Measurements from ENCODE around the gene PGM2L1.
A peak's percentile ranks its signal among the peaks of the same experiment; 100 is the strongest.
"Not testable (repeated sequence)": the region's sequence is repeated elsewhere in the genome, so short reads cannot be mapped to it uniquely, and the experiment has no call there.

PGM2L1 gene

DNA sequence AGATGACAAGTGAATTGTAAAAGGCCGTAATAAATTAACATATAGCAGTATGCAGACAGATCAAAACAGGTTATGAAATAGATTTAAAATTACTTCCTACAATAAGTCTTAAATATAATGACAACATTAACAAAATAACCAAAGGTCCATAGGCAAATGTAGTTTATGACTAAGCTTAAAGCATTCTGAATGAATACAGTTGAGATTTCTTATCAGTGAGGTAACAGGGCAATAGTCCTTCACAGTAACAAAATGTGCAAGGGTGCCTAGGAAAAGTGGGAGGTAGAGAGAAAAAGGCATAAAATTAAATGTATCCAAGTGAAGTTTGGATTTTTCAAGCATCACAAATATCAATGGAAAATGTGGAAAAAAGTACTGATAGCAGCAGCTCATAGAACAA lies 65.9 kb downstream of the PGM2L1 start:
- peak; percentile 48 for DNase-seq

DNA sequence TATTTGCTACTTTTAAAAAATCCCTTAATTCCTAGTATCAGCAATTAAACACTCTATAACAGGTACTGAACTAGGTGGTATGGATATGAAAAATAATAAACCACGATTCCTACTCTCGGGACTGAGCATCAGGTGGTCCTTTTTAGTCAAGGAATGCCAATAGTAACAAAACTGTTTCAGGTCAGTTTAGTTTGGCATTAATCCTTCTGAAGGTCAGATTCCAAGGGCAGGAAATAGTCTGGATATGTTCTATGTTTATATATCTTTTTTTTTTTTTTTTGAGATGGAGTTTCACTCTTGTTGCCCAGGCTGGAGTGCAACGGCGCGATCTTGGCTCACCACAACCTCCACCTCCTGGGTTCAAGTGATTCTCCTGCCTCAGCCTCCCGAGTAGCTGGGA lies 67.2 kb downstream of the PGM2L1 start:
- not testable (repeated sequence) for DNase-seq

DNA sequence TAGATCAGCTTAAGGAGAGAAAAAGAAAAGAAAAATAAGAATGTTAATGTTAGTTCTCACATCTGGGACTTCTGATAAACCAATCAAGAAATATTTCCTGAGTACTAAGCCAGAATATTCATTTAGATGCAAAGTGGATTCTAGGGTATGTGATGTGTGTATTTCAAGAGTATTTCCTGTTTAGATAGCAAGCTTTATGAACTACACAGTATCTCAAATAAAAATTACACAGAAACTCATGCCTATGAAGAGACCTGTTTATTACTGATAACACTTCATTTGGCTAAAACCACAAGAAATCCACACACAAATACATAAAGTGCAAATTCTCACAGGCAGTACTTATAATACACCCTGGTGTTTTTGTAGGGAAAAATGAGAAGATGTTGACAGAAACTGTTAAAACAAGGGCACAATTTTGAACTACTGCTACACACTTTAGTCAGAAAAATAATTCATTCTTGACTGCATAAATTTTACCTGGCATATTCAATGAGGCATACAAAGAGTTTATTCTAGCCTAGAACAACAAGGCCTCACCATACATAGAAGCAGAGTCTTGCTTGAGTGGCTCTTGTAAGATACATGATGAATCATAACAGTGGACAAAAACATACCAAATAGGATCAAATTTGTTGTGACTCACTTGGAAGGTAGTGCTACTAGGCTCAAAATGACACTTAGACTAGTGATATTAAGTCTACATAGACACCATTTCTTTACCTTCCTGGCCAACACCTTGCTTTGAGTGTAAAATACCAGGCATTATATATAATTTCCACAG lies 68.0 kb downstream of the PGM2L1 start:
- DNase-seq, result peak; percentile 90

DNA sequence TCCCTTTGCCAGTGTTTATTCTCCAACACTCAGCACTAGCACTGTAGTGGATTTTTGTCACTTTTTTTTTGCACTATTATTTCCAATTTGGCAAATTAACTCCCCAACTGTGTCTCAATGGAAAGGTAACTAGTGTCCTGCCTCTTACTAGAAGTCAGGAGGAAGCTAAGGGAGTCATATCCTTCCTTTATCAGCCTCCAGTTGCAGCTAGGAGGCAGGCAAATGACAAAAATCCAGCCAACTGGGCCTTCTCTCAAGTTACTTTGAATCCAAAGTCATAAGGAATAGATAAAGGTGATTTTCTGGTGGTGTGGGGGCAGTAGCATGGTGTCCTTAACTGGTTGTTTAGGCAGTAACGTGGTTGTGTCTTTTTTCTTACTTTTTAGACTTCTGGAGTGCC lies 71.2 kb downstream of the PGM2L1 start:
- peak; percentile 46 for DNase-seq

DNA sequence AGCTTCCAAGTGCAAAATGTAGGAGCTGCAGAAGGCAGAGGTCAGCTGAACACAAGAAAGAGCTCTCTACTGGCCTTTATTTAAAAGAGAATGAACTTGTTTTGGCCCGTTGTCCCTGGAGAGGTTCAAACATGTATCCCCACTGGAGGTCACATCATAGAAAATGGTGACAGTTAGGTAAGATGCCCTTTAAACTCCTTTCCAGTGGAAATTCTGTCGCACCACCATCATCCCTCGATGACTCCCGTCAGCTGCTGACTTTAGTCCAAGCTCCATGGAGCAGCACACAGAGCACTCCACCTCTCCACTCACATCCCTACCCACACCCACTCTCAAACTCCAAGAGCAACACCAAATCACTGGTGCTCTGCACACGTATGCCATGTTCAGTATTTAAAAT lies 71.6 kb downstream of the PGM2L1 start:
- no peak for DNase-seq

DNA sequence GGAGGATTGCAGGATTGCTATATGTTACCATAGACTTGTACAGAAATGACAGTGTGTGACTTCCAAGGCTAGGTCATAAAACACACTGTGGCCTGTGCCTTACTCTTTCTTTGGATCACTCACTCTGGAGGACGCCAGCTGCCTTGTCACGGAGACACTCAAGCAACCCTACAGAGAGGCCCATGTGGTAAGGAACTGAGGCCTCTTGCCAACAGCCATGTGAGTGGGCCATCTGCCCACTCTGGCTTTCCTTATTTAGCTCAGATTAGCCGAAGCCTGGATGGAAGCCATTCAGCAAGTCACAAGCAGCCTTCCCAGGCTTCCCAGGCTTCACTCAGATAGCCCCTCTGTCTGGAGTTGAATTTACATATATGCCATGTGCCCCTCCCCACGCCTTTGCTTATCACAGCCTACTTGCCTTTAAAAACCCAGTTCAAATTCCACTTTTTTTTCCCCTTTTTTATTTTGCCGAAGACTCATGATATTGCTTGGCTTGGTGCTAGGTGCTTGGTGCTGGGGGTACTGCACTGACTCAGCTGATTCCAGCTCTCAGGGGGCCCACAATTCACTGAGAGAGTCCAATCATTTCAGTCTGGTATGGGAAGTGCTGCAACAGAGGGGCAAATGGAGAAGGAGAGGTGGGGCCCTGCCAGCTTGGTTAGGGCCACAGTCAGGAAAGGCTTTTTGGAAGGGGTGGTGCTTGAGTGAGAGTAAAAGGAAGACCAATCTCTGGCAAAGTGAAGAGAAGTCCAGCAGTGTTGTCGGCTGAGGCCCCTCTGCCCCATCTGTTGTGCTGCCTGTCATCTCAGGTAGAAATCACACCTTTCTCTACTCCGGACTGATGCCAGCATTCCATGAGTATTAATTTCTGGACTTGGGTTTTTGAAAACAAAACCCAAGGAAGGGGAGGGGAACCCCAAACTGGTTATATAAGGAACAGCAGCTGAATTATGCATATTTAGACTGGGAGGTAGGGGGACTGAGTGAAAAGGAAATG lies 72.3 kb downstream of the PGM2L1 start:
- no peak for DNase-seq

DNA sequence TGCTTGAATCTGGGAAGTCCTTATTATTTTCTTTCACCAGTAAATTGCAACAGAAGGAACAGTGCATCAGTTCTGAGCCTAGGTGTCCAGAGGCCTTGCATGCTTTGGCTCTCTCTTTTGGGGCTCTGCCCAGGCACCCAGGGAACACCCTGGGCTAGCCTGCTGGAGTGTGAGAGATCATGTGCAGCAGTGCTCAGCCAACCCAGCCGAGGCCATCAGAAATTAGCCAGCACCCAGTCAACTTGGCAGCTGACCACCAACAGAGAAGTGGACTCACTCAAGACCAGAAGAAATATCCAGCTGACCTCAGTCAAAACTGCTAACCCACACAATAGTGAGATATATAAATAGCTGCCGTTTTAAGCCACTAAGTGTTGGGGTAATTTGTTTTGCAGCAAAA lies 75.6 kb downstream of the PGM2L1 start:
- DNase-seq, result no peak

DNA sequence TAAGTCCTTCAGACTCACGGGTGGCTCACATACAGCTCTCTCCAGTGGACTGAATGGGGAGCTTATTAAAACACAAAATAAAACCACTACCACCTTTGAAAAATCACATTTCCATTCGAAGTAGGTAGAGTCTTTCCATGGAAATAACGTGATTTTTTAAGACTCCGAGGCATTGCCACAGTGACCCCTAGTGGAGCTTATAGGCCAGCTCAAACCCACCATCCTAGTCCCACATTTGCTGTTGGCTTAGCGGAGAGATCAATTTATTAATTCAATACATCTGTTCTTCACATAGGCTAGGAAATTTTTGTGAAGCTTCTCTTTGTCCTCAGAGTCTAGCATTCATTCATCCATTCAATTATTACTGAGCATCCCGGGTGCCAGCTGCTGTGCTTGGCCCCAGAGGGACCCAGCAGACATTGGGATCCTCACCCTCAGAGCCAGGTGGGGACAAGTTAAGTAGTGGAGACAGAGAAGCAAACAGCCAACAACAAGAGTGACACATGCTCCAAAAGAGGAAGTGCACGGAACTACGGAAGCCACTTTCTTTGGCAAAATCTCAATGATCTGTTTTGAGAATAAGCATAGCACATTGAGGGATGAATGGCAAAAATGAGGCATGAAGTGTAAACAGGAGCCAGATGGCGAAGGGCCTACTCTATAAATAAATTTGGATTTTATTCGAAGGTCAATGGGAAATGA lies 76.6 kb downstream of the PGM2L1 start:
- DNase-seq, result peak; percentile 93

DNA sequence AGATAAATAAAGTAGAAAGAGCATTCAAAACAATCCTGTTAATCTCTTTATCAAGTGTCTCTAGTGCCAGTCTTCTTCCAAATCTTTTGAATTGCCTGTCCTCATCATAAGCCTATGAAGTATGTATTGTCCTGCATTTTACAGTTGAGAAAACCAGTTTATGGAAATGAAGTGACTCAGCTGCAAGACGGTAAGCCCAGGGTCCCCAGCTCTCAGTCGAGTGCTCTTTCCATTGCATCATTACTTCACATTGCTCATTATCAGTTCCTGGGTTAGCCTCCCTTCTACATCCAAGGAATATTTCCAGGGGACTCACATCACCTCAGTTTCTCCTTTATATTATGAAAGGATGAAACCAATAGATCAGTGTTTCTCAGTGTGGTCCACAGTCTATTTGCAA lies 77.7 kb downstream of the PGM2L1 start:
- no peak for DNase-seq

DNA sequence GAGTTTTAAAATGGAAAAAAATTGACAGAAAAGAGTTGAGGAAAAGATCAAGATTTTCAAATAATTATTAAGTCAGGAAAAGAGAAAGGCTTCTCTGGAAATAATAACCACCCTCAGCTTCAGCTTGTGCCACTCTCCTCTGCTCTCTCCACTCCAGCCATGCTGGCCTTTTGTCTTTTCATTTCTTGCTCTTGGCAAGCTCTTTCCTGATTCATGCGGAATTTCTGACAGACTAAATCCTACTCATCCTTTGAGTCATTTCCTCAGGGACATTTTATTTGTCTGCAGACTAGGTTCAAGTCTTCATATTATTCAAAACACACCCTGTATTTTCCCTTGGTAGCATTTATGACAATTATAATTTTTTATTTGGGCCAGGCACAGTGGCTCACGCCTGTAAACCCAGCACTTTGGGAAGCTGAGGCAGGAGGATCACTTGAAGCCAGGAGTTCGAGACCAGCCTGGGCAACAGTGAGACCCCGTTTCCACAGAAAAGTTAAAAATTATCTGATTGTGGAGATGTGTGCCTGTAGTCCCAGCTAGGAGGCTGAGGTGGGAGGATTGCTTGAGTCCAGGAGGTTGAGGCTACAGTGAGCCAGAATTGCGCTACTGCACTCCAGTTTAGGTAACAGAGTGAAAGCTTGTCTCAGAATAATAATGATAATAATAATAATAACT lies 79.0 kb downstream of the PGM2L1 start:
- no peak for DNase-seq

DNA sequence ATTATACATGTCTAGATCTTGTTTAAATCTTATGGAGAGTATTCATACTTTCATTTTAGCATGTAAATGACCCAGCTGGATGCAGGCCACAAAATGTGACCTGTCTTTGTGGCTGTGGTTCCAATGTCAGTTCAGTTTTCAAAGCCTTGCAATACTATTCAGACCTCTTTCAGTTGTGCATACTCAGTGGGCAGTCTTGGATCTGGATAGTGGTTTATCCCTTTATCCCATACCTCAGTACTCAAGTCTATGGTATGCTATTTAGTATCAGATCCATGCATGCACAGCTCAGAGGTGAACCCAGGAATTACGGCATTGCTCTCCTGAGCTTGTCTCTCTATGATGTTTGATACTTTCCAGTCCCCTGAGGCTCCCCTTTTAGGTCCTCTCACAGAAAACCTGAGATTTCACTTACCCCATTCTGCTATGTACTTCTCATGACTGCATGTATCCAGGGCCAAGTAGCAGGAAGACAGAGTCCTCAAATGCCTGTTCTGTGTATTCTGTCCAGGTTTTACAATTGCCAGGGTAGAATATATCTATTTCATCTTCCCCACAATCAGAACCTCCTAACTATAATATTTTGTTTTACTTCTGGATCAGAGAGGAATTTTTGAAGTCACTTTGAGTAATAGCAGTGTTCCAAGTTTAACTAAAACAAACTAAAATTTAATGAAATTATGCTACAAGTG lies 79.8 kb downstream of the PGM2L1 start:
- no peak for DNase-seq

DNA sequence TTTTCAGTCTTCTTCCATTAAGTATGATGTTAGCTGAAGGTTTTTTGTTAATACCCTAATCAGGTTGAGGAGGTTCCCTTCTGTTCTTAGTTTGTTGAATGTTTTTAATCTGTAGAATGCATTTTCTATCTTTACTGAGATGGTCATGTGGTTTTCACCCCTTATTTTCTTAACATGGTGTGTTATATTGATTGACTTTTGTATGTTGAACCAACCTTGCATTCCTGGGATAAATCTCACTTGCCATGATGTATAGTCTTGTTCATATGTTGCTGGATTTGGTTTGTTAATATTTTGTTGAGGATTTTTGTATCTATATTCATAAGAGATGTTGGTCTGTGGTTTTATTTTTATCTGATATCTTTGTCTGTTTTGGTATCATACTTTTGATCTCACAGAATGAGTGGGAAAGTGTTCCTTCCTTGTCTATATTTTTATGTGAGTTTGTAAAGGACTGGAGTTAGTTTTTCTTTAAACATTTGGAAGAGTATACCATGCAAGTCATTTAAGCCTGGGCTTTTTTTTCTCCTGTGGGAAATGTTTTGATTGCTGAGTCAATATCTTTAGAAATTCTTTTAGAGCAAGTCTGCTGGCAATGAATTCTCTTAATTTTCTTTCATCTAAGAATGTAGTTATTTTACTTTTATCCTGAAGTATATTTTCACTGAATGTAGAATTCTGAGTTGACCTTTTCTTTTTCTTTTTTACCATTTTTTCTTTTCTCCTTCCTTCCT lies 81.3 kb downstream of the PGM2L1 start:
- peak; percentile 59 for DNase-seq

DNA sequence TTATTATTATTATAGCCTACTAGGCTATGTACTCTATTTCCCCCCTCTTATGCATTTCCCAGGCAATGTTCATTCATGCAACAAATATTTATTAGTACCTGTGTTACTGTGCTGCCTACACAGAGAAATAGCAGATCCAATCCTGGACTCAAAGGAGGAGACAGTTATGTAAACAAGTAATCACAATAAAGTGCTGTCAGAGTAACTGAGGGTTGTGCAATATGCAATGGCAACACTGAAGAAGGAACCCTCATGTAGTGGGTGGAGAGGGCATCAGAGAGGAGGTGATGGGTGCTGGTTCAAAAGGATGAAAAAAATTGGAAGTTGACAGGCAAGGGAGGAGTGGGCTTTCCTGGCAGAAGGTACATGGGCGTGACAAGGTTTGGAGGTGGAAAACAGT lies 85.9 kb downstream of the PGM2L1 start:
- no peak for DNase-seq

DNA sequence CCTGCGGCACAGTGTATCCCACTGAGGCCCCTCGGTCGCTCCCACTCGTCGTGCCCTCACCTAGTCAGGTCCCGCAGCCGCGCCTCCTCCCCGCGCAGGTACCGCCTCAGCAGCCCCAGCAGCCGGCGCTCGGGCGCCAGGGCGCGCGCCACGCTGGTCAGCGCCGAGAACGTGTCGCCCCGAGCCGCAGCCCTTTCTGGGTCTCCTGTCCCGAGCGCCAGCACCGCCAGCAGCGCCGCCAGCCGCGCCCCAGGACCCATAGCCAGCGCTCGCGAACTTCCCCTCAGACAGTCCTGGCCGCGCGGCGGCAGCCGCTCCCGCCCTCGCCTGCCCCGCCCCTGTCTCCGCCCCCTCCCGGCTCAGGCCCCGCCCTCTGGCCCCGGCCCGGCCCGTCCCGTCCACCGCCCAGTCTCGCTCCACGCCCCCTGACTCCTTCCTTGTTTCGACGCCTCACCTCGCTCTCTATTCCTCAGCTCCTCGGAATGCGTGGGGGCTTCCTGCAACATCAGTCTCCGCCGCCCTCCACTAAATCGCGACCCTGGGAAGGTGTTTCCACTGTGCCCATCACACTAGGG lies 86.8 kb downstream of the PGM2L1 start, which contains the start of gene P4HA3:
Gene P4HA3, minus strand, starts transcription at position 289 of the 575 bp plus-strand sequence. Its CDS starts 29 bp downstream, at position 260.
- DNase-seq, result no peak

DNA sequence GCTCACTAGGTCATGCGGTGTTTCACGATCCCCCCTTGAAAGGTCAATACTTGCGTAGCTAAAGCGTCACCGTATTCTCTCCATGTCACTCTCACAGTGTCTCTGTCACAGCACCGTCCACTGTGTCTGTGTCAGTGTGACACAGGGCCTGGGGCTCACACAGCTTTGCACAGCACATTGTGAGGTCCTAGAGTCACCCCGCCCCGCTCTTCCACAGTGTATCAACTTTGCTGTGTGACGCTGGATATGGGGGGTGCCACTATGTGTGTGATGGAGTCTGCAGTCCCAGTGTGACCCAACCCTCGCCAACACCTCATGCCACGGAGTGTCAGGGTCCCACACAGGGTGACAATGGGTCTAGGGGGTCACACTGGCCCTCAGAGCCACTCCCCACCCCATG lies 87.4 kb downstream of the PGM2L1 start:
- no peak for DNase-seq

DNA sequence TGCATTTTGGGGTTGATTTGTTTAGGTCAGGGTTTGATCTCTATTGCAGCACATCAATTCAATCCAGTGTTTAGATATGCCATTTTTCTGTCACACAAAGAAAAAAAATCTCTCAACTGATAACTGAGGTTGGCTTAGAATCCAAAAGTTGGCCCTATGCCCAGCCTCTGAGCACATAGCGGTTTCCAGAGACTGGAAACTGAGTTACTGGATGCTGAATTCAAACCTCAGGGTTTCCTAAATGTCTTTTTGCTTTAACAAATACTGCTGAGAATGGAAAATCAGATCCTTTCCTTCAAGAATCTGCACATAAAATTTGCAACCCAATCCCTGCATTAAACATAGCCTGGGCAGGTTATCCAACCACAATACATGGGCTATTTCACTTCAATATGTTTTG lies 90.8 kb downstream of the PGM2L1 start:
- DNase-seq, result peak; percentile 82

DNA sequence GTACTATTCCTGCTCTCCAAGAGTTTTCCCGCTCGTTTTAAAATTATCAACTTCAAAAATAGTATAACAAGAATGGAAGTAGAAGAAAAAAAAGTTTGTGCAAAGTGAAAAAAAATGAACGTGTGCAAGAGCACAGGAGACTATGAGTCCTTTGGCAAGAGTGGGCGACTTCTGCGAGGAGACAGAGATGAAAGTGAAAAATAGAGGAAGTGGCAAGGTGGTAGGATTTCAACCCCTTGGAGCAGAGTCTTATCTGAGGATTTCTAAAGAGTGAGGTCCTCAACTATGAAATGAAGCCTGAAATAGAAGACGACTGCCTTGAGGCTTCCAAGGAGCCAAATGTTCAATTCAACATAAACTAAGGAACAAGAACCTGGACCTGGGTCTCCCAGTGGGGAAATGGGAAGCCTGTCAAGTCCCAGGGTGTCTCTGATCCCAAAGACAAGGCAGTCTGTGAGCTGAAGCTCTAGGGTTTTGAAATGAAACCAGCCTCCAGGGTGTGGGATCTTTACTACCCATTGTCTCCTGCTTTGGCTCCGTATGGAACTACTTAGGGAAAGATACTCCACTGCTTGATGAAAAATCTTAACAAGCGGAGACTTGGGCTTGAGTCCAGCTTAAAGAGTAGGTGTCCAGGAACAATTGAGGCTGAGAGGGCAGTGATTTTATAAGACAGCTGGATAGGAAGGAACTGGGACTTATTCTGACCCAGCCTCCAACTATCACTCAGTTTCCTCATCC lies 91.6 kb downstream of the PGM2L1 start:
- DNase-seq, result peak; percentile 83

DNA sequence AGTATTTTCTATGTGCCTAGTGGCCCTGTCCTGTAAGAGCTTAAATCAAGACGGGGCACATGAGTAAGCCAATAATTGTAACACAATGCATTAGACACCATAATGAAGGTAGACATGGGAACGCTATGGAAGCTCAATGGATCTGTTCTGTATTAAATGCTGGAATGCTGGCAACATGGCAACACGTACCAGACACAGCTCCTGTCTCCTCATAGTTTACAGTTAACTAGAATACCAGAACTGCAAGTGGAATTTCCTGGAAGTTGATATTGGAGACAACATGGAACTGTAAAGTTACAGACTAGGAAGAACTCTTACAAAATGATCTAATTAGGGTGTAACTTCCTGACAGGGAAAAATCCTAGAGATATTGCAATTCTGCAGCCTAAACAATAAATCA lies 99.2 kb downstream of the PGM2L1 start:
- no peak for DNase-seq

DNA sequence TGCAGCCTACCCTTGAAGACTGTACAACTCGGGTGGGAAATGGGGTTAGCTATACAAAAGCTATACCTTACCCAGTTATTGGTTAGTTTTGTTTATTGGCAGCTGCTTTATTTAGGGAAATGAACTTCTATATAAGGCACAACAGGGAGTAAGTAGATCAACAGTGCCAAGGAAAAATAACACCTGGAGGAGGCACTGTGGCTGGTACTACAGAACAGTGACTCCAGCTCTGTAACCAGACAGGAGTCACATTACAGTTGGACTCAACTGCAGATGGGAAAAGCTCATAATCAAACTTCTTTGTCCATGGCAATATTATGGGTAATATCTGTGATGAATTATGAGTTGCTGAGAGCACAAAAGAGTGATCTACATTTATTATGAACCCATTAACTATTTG lies 100.7 kb downstream of the PGM2L1 start:
- DNase-seq, result no peak

DNA sequence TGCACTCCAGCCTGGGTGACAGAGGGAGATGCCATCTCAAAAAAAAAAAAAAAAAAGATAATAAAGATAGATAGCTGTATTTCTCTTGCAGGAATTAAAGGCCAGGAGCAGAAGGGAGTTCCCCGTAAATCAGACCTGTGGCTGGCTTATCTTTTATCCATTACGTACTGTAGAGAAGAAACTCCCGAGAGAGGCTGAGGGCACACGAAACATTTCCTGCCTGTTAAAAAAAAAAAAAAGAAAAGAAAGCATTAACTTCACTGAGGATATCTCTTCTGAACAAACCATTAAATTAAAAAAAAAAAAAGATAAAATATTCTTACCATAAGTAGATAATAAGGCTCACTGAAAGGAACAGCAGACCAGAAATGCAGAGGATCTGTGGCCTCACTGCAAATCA lies 109.3 kb downstream of the PGM2L1 start:
- no peak for DNase-seq

All from OCI-M1 (cell line).